Skeletal muscle cell (primary cell): ENCODE data around the gene SURF6.
"Not testable (repeated sequence)": the region's sequence is repeated elsewhere in the genome, so short reads cannot be mapped to it uniquely, and the experiment has no call there.

Experiments used
- DNase-seq: peaks from one replicate; pipeline ENCODE4 v3.0.0-alpha.2; 2010; ENCODE audit warnings: low read depth
- H3K4me3 ChIP-seq: 2 replicates; pipeline ENCODE4 v1.5.1; 2011; ENCODE audit warnings: low read depth, mild to moderate bottlenecking, control low read depth, low read length, moderate library complexity

Gene SURF6

GRCh38 chr9:133349965-133350616 lies 14.1 kb upstream of the SURF6 start:
- DNase-seq, result no peak
- H3K4me3 ChIP-seq, result no peak overlapping the region

- H3K4me3 ChIP-seq, result peak overlapping the region; percentile 97
- DNase-seq, result no peak
These were observed 13.0 kb upstream of the SURF6 start for GRCh38 chr9:133348718-133349573.

GRCh38 chr9:133347985-133348717 lies 12.2 kb upstream of the SURF6 start, which contains the start of the genes MED22 and RPL7A:
Gene MED22, minus strand, starts transcription at chr9:133348131. Its CDS starts 1,469 bp downstream, at chr9:133346662.
Gene RPL7A, plus strand, starts transcription at chr9:133348218. Its CDS starts 26 bp downstream, at chr9:133348244.
- peak within 1 kb of the TSS; percentile 97 for H3K4me3 ChIP-seq
- DNase-seq, result peak; percentile 87

GRCh38 chr9:133347515-133347984 lies 11.6 kb upstream of the SURF6 start:
- peak overlapping the region; percentile 97 for H3K4me3 ChIP-seq
- DNase-seq, result no peak

GRCh38 chr9:133346021-133346785 lies 10.2 kb upstream of the SURF6 start:
- H3K4me3 ChIP-seq, result peak overlapping the region; percentile 97
- no peak for DNase-seq

GRCh38 chr9:133345596-133345995 lies 9.6 kb upstream of the SURF6 start:
- H3K4me3 ChIP-seq, result no peak overlapping the region
- no peak for DNase-seq

GRCh38 chr9:133344979-133345378 lies 9.0 kb upstream of the SURF6 start:
- no peak for DNase-seq
- H3K4me3 ChIP-seq, result no peak overlapping the region

GRCh38 chr9:133344071-133344470 lies 8.1 kb upstream of the SURF6 start:
- no peak for DNase-seq
- no peak overlapping the region for H3K4me3 ChIP-seq

- no peak overlapping the region for H3K4me3 ChIP-seq
- DNase-seq, result no peak
These were observed 6.6 kb upstream of the SURF6 start for GRCh38 chr9:133342570-133342969.

GRCh38 chr9:133342069-133342406 lies 6.0 kb upstream of the SURF6 start:
- no peak overlapping the region for H3K4me3 ChIP-seq
- no peak for DNase-seq

- DNase-seq, result no peak
- H3K4me3 ChIP-seq, result no peak overlapping the region
These were observed 5.5 kb upstream of the SURF6 start for GRCh38 chr9:133341369-133342068.

- H3K4me3 ChIP-seq, result no peak overlapping the region
- DNase-seq, result no peak
These were observed 4.9 kb upstream of the SURF6 start for GRCh38 chr9:133340916-133341315.

GRCh38 chr9:133340256-133340655 lies 4.3 kb upstream of the SURF6 start:
- H3K4me3 ChIP-seq, result no peak overlapping the region
- no peak for DNase-seq

- no peak for DNase-seq
- H3K4me3 ChIP-seq, result no peak overlapping the region
These were observed 3.7 kb upstream of the SURF6 start for GRCh38 chr9:133339641-133340040.

GRCh38 chr9:133334888-133335287 lies 1.1 kb downstream of the SURF6 start:
- not testable (repeated sequence) for DNase-seq
- peak overlapping the region; percentile 81 for H3K4me3 ChIP-seq

- DNase-seq, result no peak
- H3K4me3 ChIP-seq, result no peak overlapping the region
These were observed 1.8 kb downstream of the SURF6 start for GRCh38 chr9:133334161-133334560.

GRCh38 chr9:133333566-133333965 lies 2.4 kb downstream of the SURF6 start:
- H3K4me3 ChIP-seq, result no peak overlapping the region
- DNase-seq, result no peak

- H3K4me3 ChIP-seq, result no peak overlapping the region
- no peak for DNase-seq
These were observed 3.0 kb downstream of the SURF6 start for GRCh38 chr9:133333011-133333410.

GRCh38 chr9:133332381-133332730 lies 3.6 kb downstream of the SURF6 start:
- H3K4me3 ChIP-seq, result no peak overlapping the region
- no peak for DNase-seq
